ENCODE data around the gene SYT1. TPM values are rescaled to one million over a fixed set of nuclear protein-coding genes. Genes with fewer than 3 reads are reported as not detected.

SYT1 gene
- total RNA-seq, 1 experiment from 2014 or later = 15.8 TPM

GRCh38 chr12:79250186-79250585 lies 385.6 kb downstream of the SYT1 start:
- H3K79me1 ChIP-seq (ENCODE audit: insufficient read depth, low read depth, low read length, poor library complexity, severe bottlenecking) = no peaks in the 10 kb centered on the region
- H2BK120ac ChIP-seq (ENCODE audit: low read depth, low read length, poor library complexity, severe bottlenecking) = no peak overlapping the region
- peaks cover 1% of the 10 kb centered on the region; the same call in 1 of the 2 replicates for H3K4me1 ChIP-seq (ENCODE audit: insufficient read depth, low read length)
- peaks cover 26 to 33% of the 10 kb centered on the region in 2 experiments for H3K4me1 Mint-ChIP-seq
- H4K91ac ChIP-seq (ENCODE audit: insufficient read length, low read depth, low read length) = no peak overlapping the region
- no peak overlapping the region for H2AFZ ChIP-seq (ENCODE audit: low read length)
- no peaks in the 10 kb centered on the region for H4K20me1 ChIP-seq (ENCODE audit: control insufficient read depth, insufficient read depth, insufficient read length)
- WGBS (ENCODE audit: extremely low coverage, insufficient read length, low lambda C conversion rate) = no CpG with 5 or more reads among the region's 4 CpGs
- H3K27me3 ChIP-seq (ENCODE audit: insufficient read depth, low read length) = no peaks in the 10 kb centered on the region; the same call in 1 of the 2 replicates
- H4K5ac ChIP-seq (ENCODE audit: insufficient read length, low read depth, low read length) = no peak overlapping the region
- no peak overlapping the region for H2AK5ac ChIP-seq (ENCODE audit: insufficient read length, low read length)
- H3K4ac ChIP-seq (ENCODE audit: low read depth, low read length) = no peak overlapping the region
- H2BK20ac ChIP-seq (ENCODE audit: low read depth, low read length, poor library complexity, severe bottlenecking) = no peak overlapping the region
- H3K27ac ChIP-seq (ENCODE audit: insufficient read length, low read depth, low read length) = no peak overlapping the region
- H3K23me2 ChIP-seq (ENCODE audit: insufficient read length, low read depth, low read length, poor library complexity, severe bottlenecking) = no peaks in the 10 kb centered on the region
- H3K23ac ChIP-seq (ENCODE audit: insufficient read length, low read depth, low read length) = no peak overlapping the region
- H3K9ac ChIP-seq (ENCODE audit: extremely low read depth, insufficient read length, low read length) = no peak overlapping the region
- no peak overlapping the region for H3K56ac ChIP-seq (ENCODE audit: insufficient read length, low read depth, low read length)
- H4K8ac ChIP-seq (replicated peaks; ENCODE audit: insufficient read length, low read depth, low read length) = no peak overlapping the region
- H3K27ac Mint-ChIP-seq = no peak overlapping the region
- no peak overlapping the region for H3K18ac ChIP-seq (ENCODE audit: insufficient read length, low read depth, low read length)
- H3K9me3 Mint-ChIP-seq = peaks cover 0 to 3% of the 10 kb centered on the region in 2 experiments; a peak in 1 of 5 replicates
- no peaks in the 10 kb centered on the region for H3K9me3 ChIP-seq (ENCODE audit: control insufficient read depth, low read depth, low read length)
- H3K79me2 ChIP-seq (ENCODE audit: insufficient read depth, low read length) = no peaks in the 10 kb centered on the region
- no peak overlapping the region for H3K4me2 ChIP-seq (ENCODE audit: insufficient read depth, insufficient read length, low read length)
- no peak overlapping the region for H3K14ac ChIP-seq (ENCODE audit: insufficient read depth, low read length)
- no peak overlapping the region for H3T11ph ChIP-seq (ENCODE audit: low read length)
- H2BK5ac ChIP-seq (ENCODE audit: insufficient read length, low read length) = no peak overlapping the region
- no peak overlapping the region for H2BK15ac ChIP-seq (ENCODE audit: low read depth, low read length)
- TF ChIP-seq CTCF (conservative IDR thresholded peaks at IDR 0.05) = no peak
- no peak overlapping the region for H2BK12ac ChIP-seq (ENCODE audit: insufficient read length, low read depth, low read length)
- DNase-seq = no peak
- H3K4me3 Mint-ChIP-seq = no peak overlapping the region
- no peaks in the 10 kb centered on the region for H3K27me3 Mint-ChIP-seq (ENCODE audit: low read depth)
- peaks cover 0 to 7% (median 0%) of the 10 kb centered on the region in 3 experiments; a peak in 3 of 7 replicates for H3K36me3 Mint-ChIP-seq (ENCODE audit: insufficient read depth in 1 of 3, low read depth in 3 of 3)

Data from H9 (cell line).